ENCODE measurements around the gene VPS13D. TPM values are rescaled to one million over a fixed set of nuclear protein-coding genes. Genes with fewer than 3 reads are reported as not detected.
A peak's percentile ranks its signal among the peaks of the same experiment; 100 is the strongest.

VPS13D gene
- total RNA-seq, 4 donors from 2014 or later, result 137 to 238 (median 191) TPM

- Histone ChIP-seq H3K36me3 (no peaks in the 10 kb centered on the region), H3K27ac (no peak overlapping the region), H3K4me3 (replicated peaks in 1 of 3) (no peak overlapping the region), H3K9me3 (no peaks in the 10 kb centered on the region), H3K27me3 (no peaks in the 10 kb centered on the region), H3K4me1 (peaks cover 18 to 22% of the 10 kb centered on the region in 2 donors)
- 61 to 65% methylated on average over 13 of the region's 13 CpGs for WGBS, 2 donors
- TF ChIP-seq CTCF (IDR thresholded peaks at IDR 0.05), result no peak
- no peak for DNase-seq
- intact Hi-C loops (cut with DNase I), result no loop called here
Measured at GRCh38 chr1:12229386-12229834, 420 bp upstream of the VPS13D start.

GRCh38 chr1:12230549-12231275 is 882 bp downstream of the VPS13D start:
- Histone ChIP-seq H3K27ac (peak overlapping the region; percentile 70 to 98 (median 96)), H3K4me1 (peaks cover 18 to 22% of the 10 kb centered on the region in 2 donors), H3K27me3 (no peaks in the 10 kb centered on the region), H3K9me3 (no peaks in the 10 kb centered on the region), H3K4me3 (replicated peaks in 1 of 3) (peak overlapping the region; percentile 50 to 94 (median 71)), H3K36me3 (peaks cover 3 to 6% of the 10 kb centered on the region in 2 donors)
- peak; percentile 97 to 98 for DNase-seq
- TF ChIP-seq CTCF (IDR thresholded peaks at IDR 0.05) (no peak), POLR2A (IDR thresholded peaks at IDR 0.05) (peak in 1 of 2 donors; percentile 79)
- intact Hi-C loops (cut with DNase I), result no loop called here
- 0 to 1% methylated on average over 15 to 24 of the region's 36 CpGs for whole genome bisulfite sequencing, 2 donors

GRCh38 chr1:12231276-12231595 is 1.4 kb downstream of the VPS13D start:
- H3K27me3 ChIP-seq, result no peaks in the 10 kb centered on the region
- TF ChIP-seq POLR2A (IDR thresholded peaks at IDR 0.05) (no peak), CTCF (IDR thresholded peaks at IDR 0.05) (no peak)
- H3K9me3 ChIP-seq, result no peaks in the 10 kb centered on the region
- peaks cover 6 to 8% of the 10 kb centered on the region in 2 donors for H3K36me3 ChIP-seq
- 2 to 4% methylated on average over 4 of the region's 4 CpGs for WGBS, 2 donors
- peaks cover 18 to 22% of the 10 kb centered on the region in 2 donors for H3K4me1 ChIP-seq
- no peak for DNase-seq
- intact Hi-C loops (cut with DNase I), result no loop called here
- peak overlapping the region; percentile 70 to 98 (median 96) for H3K27ac ChIP-seq
- peak overlapping the region in 2 of 3 donors; percentile 50 to 94 for H3K4me3 ChIP-seq (replicated peaks in 1 of 3)

GRCh38 chr1:12232221-12232620 is 2.4 kb downstream of the VPS13D start:
- intact Hi-C loops (cut with DNase I), result no loop called here
- Histone ChIP-seq H3K4me1 (peaks cover 18 to 22% of the 10 kb centered on the region in 2 donors), H3K4me3 (replicated peaks in 1 of 3) (no peak overlapping the region), H3K9me3 (no peaks in the 10 kb centered on the region), H3K27me3 (no peaks in the 10 kb centered on the region), H3K36me3 (peaks cover 6 to 8% of the 10 kb centered on the region in 2 donors), H3K27ac (peak overlapping the region; percentile 70 to 98 (median 96))
- 48 to 63% methylated on average over 2 of the region's 2 CpGs for WGBS, 2 donors
- DNase-seq, result peak; percentile 54 to 57
- no peak for TF ChIP-seq CTCF (IDR thresholded peaks at IDR 0.05)
- no peak for TF ChIP-seq POLR2A (IDR thresholded peaks at IDR 0.05)

GRCh38 chr1:12244078-12244477 is 14.2 kb downstream of the VPS13D start:
- Histone ChIP-seq H3K4me3 (replicated peaks in 1 of 3) (no peak overlapping the region), H3K36me3 (peaks cover 22 to 28% of the 10 kb centered on the region in 2 donors), H3K27me3 (no peaks in the 10 kb centered on the region), H3K9me3 (no peaks in the 10 kb centered on the region), H3K27ac (peak overlapping the region in 1 of 3 donors; percentile 5), H3K4me1 (peaks cover 9 to 23% of the 10 kb centered on the region in 2 donors)
- WGBS, 2 donors, result 73 to 75% methylated on average over 2 of the region's 2 CpGs
- DNase-seq, result no peak
- TF ChIP-seq CTCF (IDR thresholded peaks at IDR 0.05), result peak in 1 of 6 experiments; percentile 13
- TF ChIP-seq POLR2A (IDR thresholded peaks at IDR 0.05), result no peak
- intact Hi-C loops (cut with DNase I), result no loop called here

Data from thyroid gland (tissue), 4 donors.